HG03520 (cell line): ENCODE data around the gene RHCE.
A peak's percentile ranks its signal among the peaks of the same experiment; 100 is the strongest.
"Not testable (repeated sequence)": the region's sequence is repeated elsewhere in the genome, so short reads cannot be mapped to it uniquely, and the experiment has no call there.

Experiments used
- ATAC-seq: cut with Tn5 transposase; IDR thresholded peaks from one replicate; pipeline ENCODE4 v1.9.1; 2021; ENCODE audit warnings: mild to moderate bottlenecking, moderate library complexity; ENCODE audit not compliant: unreplicated experiment

Gene RHCE

GRCh38 chr1:25349606-25350005, 71.0 kb downstream of the RHCE start:
- ATAC-seq, result no peak

DNA sequence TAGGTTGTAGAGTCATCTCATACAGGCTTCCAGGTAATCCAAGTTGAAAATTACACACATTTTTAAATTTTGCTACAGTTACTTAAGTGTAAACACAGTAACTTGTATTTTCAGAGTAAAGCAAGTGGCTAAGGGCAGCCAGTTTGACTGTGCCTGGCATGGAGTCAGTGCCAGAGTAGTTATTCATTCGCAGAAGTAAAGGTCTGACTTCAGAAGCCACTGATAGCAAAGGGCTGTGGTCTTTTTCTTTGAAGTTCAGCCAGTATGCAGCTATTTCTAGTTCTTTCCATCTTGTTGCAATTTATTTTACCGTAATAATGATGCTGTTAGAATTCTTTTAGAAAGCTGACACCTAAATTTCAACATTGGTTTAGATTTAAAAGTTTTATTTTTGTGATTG, 73.1 kb downstream of the RHCE start:
- ATAC-seq, result no peak

GRCh38 chr1:25343872-25344271, 76.8 kb downstream of the RHCE start:
- ATAC-seq, result no peak

GRCh38 chr1:25342846-25343245, 77.8 kb downstream of the RHCE start:
- ATAC-seq, result no peak

DNA sequence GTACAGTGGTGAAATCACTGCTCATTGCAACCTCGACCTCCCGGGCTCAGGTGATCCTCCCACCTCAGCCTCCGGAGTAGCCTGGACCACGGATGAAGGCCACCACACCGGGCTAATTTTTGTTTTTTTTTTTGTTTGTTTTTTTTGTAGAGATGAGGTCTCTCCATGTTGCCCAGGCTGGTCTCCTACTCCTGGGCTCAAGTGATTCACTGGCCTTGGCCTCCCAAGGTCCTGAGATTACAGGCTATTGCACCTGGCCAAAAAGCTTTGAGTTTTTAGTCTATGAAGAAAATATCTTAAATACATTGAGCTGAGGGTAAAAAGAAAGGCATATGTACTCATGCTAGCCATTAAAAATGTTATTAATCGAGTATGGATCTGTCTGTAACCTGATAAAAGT, 78.9 kb downstream of the RHCE start:
- ATAC-seq, result no peak

- no peak for ATAC-seq
These were observed 81.6 kb downstream of the RHCE start for GRCh38 chr1:25338986-25339385.

DNA sequence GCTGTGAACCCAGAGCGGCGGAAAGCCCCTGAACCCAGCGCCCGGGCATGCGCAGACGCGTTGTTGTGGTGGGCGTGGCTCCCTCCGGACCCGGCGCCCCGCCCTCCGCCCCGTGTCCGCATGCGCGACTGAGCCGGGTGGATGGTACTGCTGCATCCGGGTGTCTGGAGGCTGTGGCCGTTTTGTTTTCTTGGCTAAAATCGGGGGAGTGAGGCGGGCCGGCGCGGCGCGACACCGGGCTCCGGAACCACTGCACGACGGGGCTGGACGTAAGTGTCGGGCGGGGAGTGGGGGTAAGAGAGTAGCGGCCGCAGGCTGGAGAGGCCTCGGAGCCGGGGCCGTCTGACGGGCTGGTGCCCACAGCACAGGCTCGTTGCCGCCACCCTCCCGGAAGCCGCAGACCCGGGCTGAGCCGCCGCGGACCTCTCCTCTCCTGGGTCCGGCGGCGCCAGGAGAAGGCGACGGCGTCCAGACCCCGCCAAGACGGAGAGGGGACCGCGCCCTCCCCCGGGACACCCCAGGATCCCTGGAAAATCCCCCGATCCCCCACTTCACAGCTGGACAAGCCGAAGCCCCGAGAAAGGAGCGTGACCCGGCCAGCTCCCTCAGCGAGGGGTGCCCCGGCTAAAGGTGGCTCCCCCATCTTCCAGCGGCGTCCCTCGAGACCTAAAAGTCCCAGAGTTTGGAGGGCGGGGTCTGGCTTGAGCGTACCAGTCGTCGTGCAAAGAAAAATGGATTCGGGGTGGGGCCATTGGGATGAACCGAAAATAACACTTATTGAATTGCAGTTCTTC, 82.2 kb downstream of the RHCE start, which contains the start of gene TMEM50A:
Gene TMEM50A (plus strand): TSS at position 147 of the 794 bp plus-strand sequence. CDS start 2,153 bp downstream, outside the sequence.
- peak; percentile 66 for ATAC-seq

DNA sequence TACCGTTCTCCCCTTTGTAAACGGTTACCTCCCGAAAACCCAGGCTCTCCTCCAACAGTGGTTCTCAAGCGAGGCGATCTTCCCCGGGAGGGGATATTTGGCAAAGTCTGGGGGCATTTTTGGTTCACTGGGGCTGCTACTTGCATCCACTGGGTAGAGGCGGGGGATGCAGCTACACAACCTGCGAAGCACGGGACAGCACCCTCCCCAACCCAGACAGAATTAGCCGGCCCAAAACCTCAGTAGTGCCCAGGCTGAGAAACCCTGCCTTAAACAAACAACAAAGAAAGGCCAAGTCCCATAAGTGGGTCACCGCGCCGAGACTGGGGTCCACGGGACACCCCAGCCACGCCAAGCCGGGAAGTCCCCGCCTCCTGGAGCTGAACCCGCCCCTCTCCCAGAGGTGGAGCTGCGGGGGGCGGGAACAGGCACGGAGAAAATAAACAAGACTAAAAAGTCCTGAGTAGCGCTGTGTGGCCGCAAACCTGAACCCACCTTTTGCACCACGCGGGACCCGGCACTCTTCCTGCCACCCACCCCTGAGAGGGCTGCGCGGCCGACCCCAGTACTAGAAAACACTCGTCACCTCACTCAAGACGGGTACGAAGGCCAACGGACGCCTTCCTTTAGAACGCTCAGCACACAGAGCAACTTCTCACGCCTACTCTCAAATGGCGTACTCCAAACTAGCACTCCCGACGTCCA, 83.0 kb downstream of the RHCE start:
- peak; percentile 35 for ATAC-seq

GRCh38 chr1:25336922-25337354, 83.7 kb downstream of the RHCE start:
- ATAC-seq, result peak; percentile 13

DNA sequence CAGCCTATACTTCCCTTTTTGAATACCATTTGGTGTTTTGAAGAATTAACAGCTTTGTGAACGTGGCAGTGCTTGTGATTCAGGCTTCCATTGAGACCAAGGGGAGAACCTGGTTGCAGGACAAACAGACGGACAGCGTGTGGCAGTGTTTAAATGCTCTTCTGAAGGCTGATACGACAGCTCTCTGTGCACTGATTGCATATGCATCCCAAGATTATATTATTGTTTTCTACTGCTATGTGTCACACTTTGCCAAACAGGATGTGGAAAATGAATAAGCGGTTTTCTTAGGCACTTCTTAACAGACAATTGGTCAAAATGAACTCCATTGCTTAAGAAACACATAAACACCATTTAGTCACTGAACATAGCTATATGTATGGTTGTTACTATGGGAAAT, 90.7 kb downstream of the RHCE start:
- not testable (repeated sequence) for ATAC-seq

- not testable (repeated sequence) for ATAC-seq
These were observed 91.3 kb downstream of the RHCE start for GRCh38 chr1:25329336-25329735.

GRCh38 chr1:25328791-25329185, 91.8 kb downstream of the RHCE start:
- not testable (repeated sequence) for ATAC-seq

DNA sequence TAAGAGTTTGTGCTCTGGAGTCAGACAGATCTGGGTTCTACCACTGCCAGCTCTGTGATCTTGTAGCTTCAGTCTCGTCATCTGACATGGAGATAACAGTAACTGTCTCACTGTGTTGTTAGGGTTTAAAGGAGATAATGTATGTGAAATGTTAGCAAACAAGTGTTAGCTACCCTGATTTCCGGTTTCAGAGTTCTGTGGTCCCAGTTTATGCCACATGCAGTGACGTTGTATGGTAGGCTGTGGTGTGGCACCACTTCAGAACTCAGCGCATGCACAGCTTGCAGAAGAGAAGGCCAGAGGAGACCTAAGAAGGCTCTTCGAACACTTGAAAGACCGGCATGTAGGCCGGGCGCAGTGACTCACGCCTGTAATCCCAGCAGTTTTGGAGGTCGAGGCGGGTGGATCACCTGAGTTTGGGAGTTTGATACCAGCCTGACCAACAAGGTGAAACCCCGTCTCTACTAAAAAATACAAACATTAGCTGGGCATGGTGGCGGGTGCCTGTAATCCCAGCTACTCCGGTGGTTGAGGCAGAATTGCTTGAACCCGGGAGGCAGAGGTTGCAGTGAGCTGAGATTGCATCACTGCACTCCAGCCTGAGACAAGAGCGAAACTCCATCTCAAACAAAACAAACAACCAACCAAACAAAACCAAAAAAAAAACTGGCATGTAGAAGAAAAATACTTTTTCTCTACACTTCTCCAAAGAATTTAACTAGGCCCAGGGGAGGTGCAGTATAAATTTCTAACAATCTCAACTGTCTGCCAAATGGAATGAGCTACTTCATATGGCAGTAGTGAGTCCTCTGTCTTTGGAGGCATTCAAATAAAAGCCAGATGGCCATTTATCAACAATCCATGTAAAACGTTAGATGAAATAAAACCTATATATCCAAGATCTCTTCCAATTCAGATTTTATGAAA, 92.5 kb downstream of the RHCE start:
- not testable (repeated sequence) for ATAC-seq

GRCh38 chr1:25324407-25324806, 96.2 kb downstream of the RHCE start:
- ATAC-seq, result not testable (repeated sequence)

DNA sequence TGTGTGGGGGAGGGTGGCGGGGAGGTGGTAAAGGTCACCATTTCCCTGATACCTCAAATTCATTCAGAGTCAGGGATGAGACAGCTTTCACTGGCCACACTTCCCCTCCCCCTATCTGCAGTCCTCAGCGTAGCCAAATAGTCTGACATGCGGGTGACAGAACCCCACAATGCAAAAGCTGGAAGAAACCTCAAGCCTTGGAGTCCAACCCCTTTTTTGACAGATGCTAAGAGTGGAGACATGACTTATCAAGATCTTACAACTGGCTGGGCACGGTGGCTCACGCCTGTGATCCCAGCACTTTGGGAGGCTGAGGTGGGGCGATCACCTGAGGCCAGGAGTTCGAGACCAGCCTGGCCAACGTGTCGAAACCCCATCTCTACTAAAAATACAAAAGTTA, 98.5 kb downstream of the RHCE start:
- ATAC-seq, result not testable (repeated sequence)

DNA sequence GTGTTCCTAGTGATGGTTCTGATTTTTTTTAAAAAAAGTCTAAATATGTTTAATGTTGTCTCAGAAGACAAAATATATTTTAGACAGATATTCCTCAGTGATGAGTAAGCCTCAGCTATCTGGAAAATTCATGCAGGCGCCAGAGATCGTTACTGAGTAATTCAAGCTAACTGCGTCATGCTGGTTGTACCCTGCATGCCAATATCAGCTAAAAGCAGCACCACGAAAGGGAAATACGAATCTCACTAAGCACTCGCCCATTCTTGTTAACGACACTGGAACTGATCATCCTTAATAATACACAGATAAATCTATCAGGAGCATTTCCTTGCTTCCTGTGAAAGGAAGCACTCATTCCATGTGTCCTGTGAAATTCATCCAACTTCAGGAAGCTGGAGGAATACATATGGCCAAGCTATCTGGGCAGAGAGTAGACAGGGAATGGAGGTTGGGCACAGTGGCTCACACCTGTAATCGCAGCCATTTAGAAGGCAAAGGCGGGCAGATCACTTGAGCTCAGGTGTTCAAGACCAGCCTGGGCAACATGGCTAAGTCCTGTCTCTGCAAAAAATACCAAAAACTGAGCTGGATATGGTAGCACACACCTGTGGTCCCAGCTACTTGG, 100.2 kb downstream of the RHCE start:
- ATAC-seq, result not testable (repeated sequence)

GRCh38 chr1:25312806-25313470, 107.7 kb downstream of the RHCE start:
- not testable (repeated sequence) for ATAC-seq
